Loucy (cell line): ENCODE measurements around the gene ABCF3.

Experiments used
- H2AFZ ChIP-seq: fragments of 200-600 bp; sonication (generic); 2 replicates; pipeline ENCODE4 v1.6.0; 2016; ENCODE audit warnings: antibody characterized with exemption, mild to moderate bottlenecking, low read length, moderate library complexity
- H3F3A ChIP-seq: fragments of 200-600 bp; 2 replicates; pipeline ENCODE4 v1.6.0; 2016; ENCODE audit warnings: antibody characterized with exemption, low read depth, mild to moderate bottlenecking
- H3K27me3 ChIP-seq: fragments of 200-600 bp; sonication (generic); 2 replicates; pipeline ENCODE4 v1.6.1; 2014; ENCODE audit warnings: low read length, mild to moderate bottlenecking; ENCODE audit not compliant: insufficient read depth, poor library complexity, severe bottlenecking
- H3K36me3 ChIP-seq: fragments of 200-600 bp; sonication (generic); 2 replicates; pipeline ENCODE4 v1.6.1; 2016; ENCODE audit warnings: low read length; ENCODE audit not compliant: insufficient read depth
- H3K4me1 ChIP-seq: fragments of 200-600 bp; sonication (generic); 2 replicates; pipeline ENCODE4 v1.5.1; 2014; ENCODE audit warnings: low read length, mild to moderate bottlenecking; ENCODE audit not compliant: insufficient read depth, poor library complexity, severe bottlenecking
- H3K4me2 ChIP-seq: fragments of 200-600 bp; sonication (generic); 2 replicates; pipeline ENCODE4 v1.6.0; 2014; ENCODE audit warnings: antibody characterized with exemption, low read length, low read depth, mild to moderate bottlenecking; ENCODE audit not compliant: poor library complexity, severe bottlenecking
- H3K4me3 ChIP-seq: fragments of 200-600 bp; sonication (generic); 2 replicates; pipeline ENCODE4 v1.5.1; 2014; ENCODE audit warnings: low read length, mild to moderate bottlenecking, mixed read lengths; ENCODE audit not compliant: poor library complexity, severe bottlenecking
- H3K79me2 ChIP-seq: fragments of 200-600 bp; sonication (generic); 2 replicates; pipeline ENCODE4 v1.6.1; 2014; ENCODE audit warnings: low read length; ENCODE audit not compliant: insufficient read depth
- H3K9ac ChIP-seq: fragments of 200-600 bp; sonication (generic); 2 replicates; pipeline ENCODE4 v1.6.0; 2014; ENCODE audit warnings: mild to moderate bottlenecking, low read depth, low read length, moderate library complexity; ENCODE audit not compliant: poor library complexity, severe bottlenecking
- H3K9me2 ChIP-seq: fragments of 200-600 bp; sonication (generic); replicated peaks from 2 replicates; pipeline ENCODE4 v1.6.1; 2016; ENCODE audit warnings: low read depth, low read length, mixed read lengths
- H3K9me3 ChIP-seq: fragments of 200-600 bp; sonication (generic); 2 replicates; pipeline ENCODE4 v1.6.1; 2014; ENCODE audit warnings: mild to moderate bottlenecking, antibody characterized with exemption, low read length, low read depth; ENCODE audit not compliant: insufficient read depth
- H4K20me1 ChIP-seq: fragments of 200-600 bp; sonication (generic); 2 replicates; pipeline ENCODE4 v1.6.0; 2014; ENCODE audit warnings: antibody characterized with exemption, low read length, mild to moderate bottlenecking; ENCODE audit not compliant: insufficient read depth, poor library complexity, severe bottlenecking
- EZH2phosphoT487 ChIP-seq: fragments of 200-600 bp; IDR thresholded peaks from 2 replicates; pipeline ENCODE4 v1.6.1; 2018; ENCODE audit warnings: antibody characterized with exemption, mild to moderate bottlenecking, moderate library complexity, borderline replicate concordance
- TF ChIP-seq, protein P1 (sequence below): fragments of 200-600 bp; sonication (generic); conservative IDR thresholded peaks from 2 replicates; pipeline ENCODE4 v1.5.1; 2014; ENCODE audit warnings: mild to moderate bottlenecking, antibody characterized with exemption, low read length

Gene ABCF3

DNA sequence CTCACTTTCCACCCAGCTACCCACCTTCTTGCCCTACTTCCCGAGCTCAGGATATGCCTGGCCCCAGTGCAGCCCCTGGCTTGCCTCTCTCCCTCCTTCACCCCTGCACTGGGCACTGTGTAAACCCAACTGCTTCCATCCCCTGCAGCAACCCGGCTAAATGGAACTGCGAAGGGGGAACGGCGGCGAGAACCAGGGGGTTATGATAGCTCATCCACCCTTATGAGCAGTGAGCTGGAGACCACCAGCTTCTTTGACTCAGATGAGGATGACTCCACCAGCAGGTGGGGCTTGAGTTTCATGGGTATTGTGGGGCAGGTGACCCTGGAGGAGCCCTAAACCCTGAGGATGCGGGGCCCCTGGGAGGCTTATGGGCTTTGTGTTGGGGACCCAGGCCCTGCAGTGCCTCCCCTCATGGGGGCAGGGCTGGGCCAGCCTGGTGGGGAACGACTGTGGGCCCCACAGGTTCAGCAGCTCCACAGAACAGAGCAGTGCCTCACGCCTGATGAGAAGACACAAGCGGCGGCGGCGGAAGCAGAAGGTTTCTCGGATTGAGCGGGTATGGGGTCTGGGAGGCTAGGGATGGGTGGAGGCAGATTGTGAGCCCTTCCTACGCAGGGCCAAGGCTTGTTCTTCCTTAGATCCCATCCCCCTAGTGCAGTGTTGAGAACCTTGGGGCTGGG is 21.2 kb upstream of the ABCF3 start:
- no peak overlapping the region for H3K4me2 ChIP-seq
- H3K9ac ChIP-seq = no peak overlapping the region
- H3K9me2 ChIP-seq = no peaks in the 10 kb centered on the region
- TF ChIP-seq, protein P1, sequence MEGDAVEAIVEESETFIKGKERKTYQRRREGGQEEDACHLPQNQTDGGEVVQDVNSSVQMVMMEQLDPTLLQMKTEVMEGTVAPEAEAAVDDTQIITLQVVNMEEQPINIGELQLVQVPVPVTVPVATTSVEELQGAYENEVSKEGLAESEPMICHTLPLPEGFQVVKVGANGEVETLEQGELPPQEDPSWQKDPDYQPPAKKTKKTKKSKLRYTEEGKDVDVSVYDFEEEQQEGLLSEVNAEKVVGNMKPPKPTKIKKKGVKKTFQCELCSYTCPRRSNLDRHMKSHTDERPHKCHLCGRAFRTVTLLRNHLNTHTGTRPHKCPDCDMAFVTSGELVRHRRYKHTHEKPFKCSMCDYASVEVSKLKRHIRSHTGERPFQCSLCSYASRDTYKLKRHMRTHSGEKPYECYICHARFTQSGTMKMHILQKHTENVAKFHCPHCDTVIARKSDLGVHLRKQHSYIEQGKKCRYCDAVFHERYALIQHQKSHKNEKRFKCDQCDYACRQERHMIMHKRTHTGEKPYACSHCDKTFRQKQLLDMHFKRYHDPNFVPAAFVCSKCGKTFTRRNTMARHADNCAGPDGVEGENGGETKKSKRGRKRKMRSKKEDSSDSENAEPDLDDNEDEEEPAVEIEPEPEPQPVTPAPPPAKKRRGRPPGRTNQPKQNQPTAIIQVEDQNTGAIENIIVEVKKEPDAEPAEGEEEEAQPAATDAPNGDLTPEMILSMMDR = no peak
- no peaks in the 10 kb centered on the region for H3F3A ChIP-seq
- no peak overlapping the region for H2AFZ ChIP-seq
- H3K27me3 ChIP-seq = no peaks in the 10 kb centered on the region
- peaks cover 14% of the 10 kb centered on the region for H4K20me1 ChIP-seq
- H3K36me3 ChIP-seq = peaks cover 59% of the 10 kb centered on the region; the same call in 1 of the 2 replicates
- peaks cover 13% of the 10 kb centered on the region for H3K4me1 ChIP-seq
- H3K79me2 ChIP-seq = peaks cover 39% of the 10 kb centered on the region
- no peak overlapping the region for H3K4me3 ChIP-seq
- no peaks in the 10 kb centered on the region for H3K9me3 ChIP-seq

DNA sequence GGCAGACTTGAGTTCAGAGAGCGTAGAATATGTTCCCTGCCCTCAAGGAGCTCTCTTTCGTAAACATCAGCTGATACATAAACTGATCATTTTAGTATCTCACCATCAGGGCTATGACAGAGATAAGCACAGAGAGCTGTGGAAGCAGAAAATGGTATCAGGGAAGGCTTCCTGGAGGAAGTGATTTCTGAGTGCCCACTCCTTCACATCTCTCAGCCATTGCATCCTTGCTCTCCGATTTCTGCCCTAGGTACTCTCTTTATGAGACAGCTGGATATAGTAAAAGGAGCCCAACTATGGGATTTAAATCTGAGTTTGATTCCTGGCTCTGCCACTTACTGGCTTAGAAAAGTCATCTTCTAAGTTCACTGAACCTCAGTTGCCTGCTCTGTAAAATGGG is 20.5 kb upstream of the ABCF3 start:
- H3K4me2 ChIP-seq = no peak overlapping the region
- H3K27me3 ChIP-seq = no peaks in the 10 kb centered on the region
- no peak overlapping the region for H2AFZ ChIP-seq
- H4K20me1 ChIP-seq = peaks cover 9% of the 10 kb centered on the region
- H3K36me3 ChIP-seq = peaks cover 62% of the 10 kb centered on the region; the same call in 1 of the 2 replicates
- no peak overlapping the region for H3K4me3 ChIP-seq
- H3K9me2 ChIP-seq = no peaks in the 10 kb centered on the region
- peaks cover 7% of the 10 kb centered on the region for H3K4me1 ChIP-seq
- no peaks in the 10 kb centered on the region for H3K9me3 ChIP-seq
- TF ChIP-seq, protein P1 = no peak
- TF ChIP-seq EZH2phosphoT487 = no peak
- H3K79me2 ChIP-seq = peaks cover 32% of the 10 kb centered on the region
- H3F3A ChIP-seq = no peaks in the 10 kb centered on the region
- H3K9ac ChIP-seq = no peak overlapping the region

DNA sequence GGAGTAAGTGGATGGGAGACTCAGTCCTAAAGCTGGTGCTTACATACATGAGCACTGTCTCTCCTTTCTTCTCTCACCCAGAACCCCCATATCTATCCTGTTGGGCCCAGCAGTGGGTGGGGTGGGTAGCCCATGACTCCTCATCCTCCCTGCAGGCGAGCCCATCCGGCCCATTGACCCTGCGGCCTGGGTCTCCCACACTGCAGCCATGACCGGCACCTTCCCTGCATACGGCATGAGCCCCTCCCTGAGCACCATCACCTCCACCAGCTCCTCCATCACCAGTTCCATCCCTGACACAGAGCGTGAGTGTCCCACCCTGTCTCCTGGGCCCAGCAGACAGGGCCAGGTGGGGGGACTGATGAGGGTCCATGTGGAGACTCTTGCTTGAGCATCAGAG is 19.3 kb upstream of the ABCF3 start:
- H3K9ac ChIP-seq = no peak overlapping the region
- H3K4me1 ChIP-seq = peaks cover 4% of the 10 kb centered on the region
- TF ChIP-seq, protein P1 = no peak
- no peak for TF ChIP-seq EZH2phosphoT487
- peaks cover 21% of the 10 kb centered on the region; the same call in 1 of the 2 replicates for H3K79me2 ChIP-seq
- H3K4me2 ChIP-seq = no peak overlapping the region
- H3K4me3 ChIP-seq = no peak overlapping the region
- H2AFZ ChIP-seq = no peak overlapping the region
- H4K20me1 ChIP-seq = peaks cover 6% of the 10 kb centered on the region
- no peaks in the 10 kb centered on the region for H3K9me2 ChIP-seq
- H3K36me3 ChIP-seq = peaks cover 71% of the 10 kb centered on the region; the same call in 1 of the 2 replicates
- no peaks in the 10 kb centered on the region for H3F3A ChIP-seq
- H3K27me3 ChIP-seq = no peaks in the 10 kb centered on the region
- no peaks in the 10 kb centered on the region for H3K9me3 ChIP-seq
